Measurements from ENCODE around the gene TF.

DNA sequence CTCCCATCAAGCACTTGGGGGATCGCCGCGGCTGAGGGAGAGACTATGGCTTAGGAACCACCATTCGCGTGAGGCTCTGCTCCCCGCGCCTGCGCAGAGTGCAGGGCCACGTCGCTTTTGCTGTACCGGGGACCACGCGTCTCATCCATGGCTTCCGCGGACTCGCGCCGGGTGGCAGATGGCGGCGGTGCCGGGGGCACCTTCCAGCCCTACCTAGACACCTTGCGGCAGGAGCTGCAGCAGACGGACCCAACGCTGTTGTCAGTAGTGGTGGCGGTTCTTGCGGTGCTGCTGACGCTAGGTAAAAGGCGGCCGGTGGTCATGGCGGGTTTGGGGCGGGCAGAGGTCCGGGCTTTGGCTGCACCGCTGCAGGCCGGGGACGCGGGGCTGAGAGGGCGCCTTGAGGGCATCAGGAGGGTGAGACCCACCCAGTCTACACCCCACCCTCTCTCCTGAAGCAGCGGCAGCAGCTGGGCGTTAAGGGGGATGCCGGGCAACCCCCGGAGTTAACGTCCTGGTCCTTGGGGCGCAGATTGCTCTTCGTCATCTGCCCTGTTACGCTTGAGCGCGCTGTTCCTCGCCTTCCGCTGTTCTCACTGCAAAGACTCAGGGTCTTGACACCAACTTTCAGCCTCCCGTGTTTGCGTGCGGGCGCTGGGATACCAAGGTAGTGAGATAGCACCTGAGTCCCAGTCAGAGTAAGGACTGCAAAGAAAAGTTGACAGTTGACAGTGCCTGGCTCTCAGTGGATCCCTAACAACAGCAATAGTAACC is 59.7 kb downstream of the TF start, which contains the start of gene SRPRB:
- TF ChIP-seq BCL11A (IDR thresholded peaks at IDR 0.05; ENCODE audit: low read depth in 2 of 2, low read length in 2 of 2), result no peak
- no peak for TF ChIP-seq MAFK (IDR thresholded peaks at IDR 0.05; ENCODE audit: low read depth, low read length)
- peak; percentile 34 to 88 for TF ChIP-seq POLR2A (IDR thresholded peaks at IDR 0.05; ENCODE audit: control extremely low read depth in 1 of 2, low read depth in 2 of 2, low read length in 2 of 2)
- TF ChIP-seq GABPA (IDR thresholded peaks at IDR 0.05; ENCODE audit: borderline replicate concordance, insufficient read depth, low read length), result no peak
- TF ChIP-seq, protein P1, sequence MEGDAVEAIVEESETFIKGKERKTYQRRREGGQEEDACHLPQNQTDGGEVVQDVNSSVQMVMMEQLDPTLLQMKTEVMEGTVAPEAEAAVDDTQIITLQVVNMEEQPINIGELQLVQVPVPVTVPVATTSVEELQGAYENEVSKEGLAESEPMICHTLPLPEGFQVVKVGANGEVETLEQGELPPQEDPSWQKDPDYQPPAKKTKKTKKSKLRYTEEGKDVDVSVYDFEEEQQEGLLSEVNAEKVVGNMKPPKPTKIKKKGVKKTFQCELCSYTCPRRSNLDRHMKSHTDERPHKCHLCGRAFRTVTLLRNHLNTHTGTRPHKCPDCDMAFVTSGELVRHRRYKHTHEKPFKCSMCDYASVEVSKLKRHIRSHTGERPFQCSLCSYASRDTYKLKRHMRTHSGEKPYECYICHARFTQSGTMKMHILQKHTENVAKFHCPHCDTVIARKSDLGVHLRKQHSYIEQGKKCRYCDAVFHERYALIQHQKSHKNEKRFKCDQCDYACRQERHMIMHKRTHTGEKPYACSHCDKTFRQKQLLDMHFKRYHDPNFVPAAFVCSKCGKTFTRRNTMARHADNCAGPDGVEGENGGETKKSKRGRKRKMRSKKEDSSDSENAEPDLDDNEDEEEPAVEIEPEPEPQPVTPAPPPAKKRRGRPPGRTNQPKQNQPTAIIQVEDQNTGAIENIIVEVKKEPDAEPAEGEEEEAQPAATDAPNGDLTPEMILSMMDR (IDR thresholded peaks at IDR 0.05; ENCODE audit: control extremely low read depth in 1 of 3, insufficient read depth in 1 of 3, low read depth in 1 of 3, low read length in 3 of 3), result no peak
- TF ChIP-seq ASH2L (IDR thresholded peaks at IDR 0.05; ENCODE audit: low read length), result peak; percentile 45
- peak; percentile 82 for TF ChIP-seq YY1 (IDR thresholded peaks at IDR 0.05; ENCODE audit: low read depth, low read length)
- TF ChIP-seq, protein P2, sequence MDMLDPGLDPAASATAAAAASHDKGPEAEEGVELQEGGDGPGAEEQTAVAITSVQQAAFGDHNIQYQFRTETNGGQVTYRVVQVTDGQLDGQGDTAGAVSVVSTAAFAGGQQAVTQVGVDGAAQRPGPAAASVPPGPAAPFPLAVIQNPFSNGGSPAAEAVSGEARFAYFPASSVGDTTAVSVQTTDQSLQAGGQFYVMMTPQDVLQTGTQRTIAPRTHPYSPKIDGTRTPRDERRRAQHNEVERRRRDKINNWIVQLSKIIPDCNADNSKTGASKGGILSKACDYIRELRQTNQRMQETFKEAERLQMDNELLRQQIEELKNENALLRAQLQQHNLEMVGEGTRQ (IDR thresholded peaks at IDR 0.05; ENCODE audit: low read length), result no peak
- TF ChIP-seq KDM1A (IDR thresholded peaks at IDR 0.05; ENCODE audit: borderline replicate concordance, low read length), result no peak
- TF ChIP-seq JUN (IDR thresholded peaks at IDR 0.05; ENCODE audit: low read depth, low read length), result no peak
